Measurements from ENCODE around the gene GDF2. TPM values are rescaled to one million over a fixed set of nuclear protein-coding genes. Genes with fewer than 3 reads are reported as not detected.

The GDF2 gene
- total RNA-seq, 1 donor from 2014 or later = not detected

GRCh38 chr10:47360419-47361040, 38.3 kb downstream of the GDF2 start:
- Mint-ChIP-seq H3K9me3 (ENCODE audit: unreplicated experiment) (no peaks in the 10 kb centered on the region), H3K27ac (ENCODE audit: unreplicated experiment) (no peak overlapping the region), H3K4me3 (ENCODE audit: unreplicated experiment) (no peak overlapping the region), H3K4me1 (ENCODE audit: unreplicated experiment) (no peaks in the 10 kb centered on the region), H3K27me3 (ENCODE audit: unreplicated experiment) (no peaks in the 10 kb centered on the region), H3K36me3 (ENCODE audit: unreplicated experiment) (no peaks in the 10 kb centered on the region)
- DNase-seq (ENCODE audit: extremely low spot score, unreplicated experiment) = no peak
- no peak for TF ChIP-seq CTCF (IDR thresholded peaks at IDR 0.05)

GRCh38 chr10:47361293-47361692, 39.0 kb downstream of the GDF2 start:
- Mint-ChIP-seq H3K4me1 (ENCODE audit: unreplicated experiment) (no peaks in the 10 kb centered on the region), H3K27ac (ENCODE audit: unreplicated experiment) (no peak overlapping the region), H3K4me3 (ENCODE audit: unreplicated experiment) (no peak overlapping the region), H3K27me3 (ENCODE audit: unreplicated experiment) (no peaks in the 10 kb centered on the region), H3K9me3 (ENCODE audit: unreplicated experiment) (no peaks in the 10 kb centered on the region), H3K36me3 (ENCODE audit: unreplicated experiment) (no peaks in the 10 kb centered on the region)
- TF ChIP-seq CTCF (IDR thresholded peaks at IDR 0.05) = peak; percentile 74
- DNase-seq (ENCODE audit: extremely low spot score, unreplicated experiment) = no peak

- Mint-ChIP-seq H3K4me3 (ENCODE audit: unreplicated experiment) (no peak overlapping the region), H3K4me1 (ENCODE audit: unreplicated experiment) (no peaks in the 10 kb centered on the region), H3K9me3 (ENCODE audit: unreplicated experiment) (no peaks in the 10 kb centered on the region), H3K36me3 (ENCODE audit: unreplicated experiment) (no peaks in the 10 kb centered on the region), H3K27me3 (ENCODE audit: unreplicated experiment) (no peaks in the 10 kb centered on the region), H3K27ac (ENCODE audit: unreplicated experiment) (no peak overlapping the region)
- DNase-seq (ENCODE audit: extremely low spot score, unreplicated experiment) = no peak
- no peak for TF ChIP-seq CTCF (IDR thresholded peaks at IDR 0.05)
Observed at GRCh38 chr10:47362199-47362598, 39.9 kb downstream of the GDF2 start.

- Mint-ChIP-seq H3K4me1 (ENCODE audit: unreplicated experiment) (no peaks in the 10 kb centered on the region), H3K27me3 (ENCODE audit: unreplicated experiment) (no peaks in the 10 kb centered on the region)
- TF ChIP-seq CTCF (IDR thresholded peaks at IDR 0.05) = no peak
Observed at GRCh38 chr10:47363781-47364180, 41.5 kb downstream of the GDF2 start.

GRCh38 chr10:47364366-47364765, 42.1 kb downstream of the GDF2 start:
- no peak overlapping the region for H3K4me3 Mint-ChIP-seq (ENCODE audit: unreplicated experiment)

More at GRCh38 chr10:47363781-47364180, 41.5 kb downstream of the GDF2 start:
- no peak overlapping the region for H3K27ac Mint-ChIP-seq (ENCODE audit: unreplicated experiment)
- H3K36me3 Mint-ChIP-seq (ENCODE audit: unreplicated experiment) = no peaks in the 10 kb centered on the region
- H3K4me3 Mint-ChIP-seq (ENCODE audit: unreplicated experiment) = no peak overlapping the region
- no peaks in the 10 kb centered on the region for H3K9me3 Mint-ChIP-seq (ENCODE audit: unreplicated experiment)
- no peak for DNase-seq (ENCODE audit: extremely low spot score, unreplicated experiment)

More at GRCh38 chr10:47364366-47364765, 42.1 kb downstream of the GDF2 start:
- no peaks in the 10 kb centered on the region for H3K36me3 Mint-ChIP-seq (ENCODE audit: unreplicated experiment)
- H3K27ac Mint-ChIP-seq (ENCODE audit: unreplicated experiment) = no peak overlapping the region
- H3K4me1 Mint-ChIP-seq (ENCODE audit: unreplicated experiment) = no peaks in the 10 kb centered on the region
- no peaks in the 10 kb centered on the region for H3K27me3 Mint-ChIP-seq (ENCODE audit: unreplicated experiment)
- H3K9me3 Mint-ChIP-seq (ENCODE audit: unreplicated experiment) = no peaks in the 10 kb centered on the region
- TF ChIP-seq CTCF (IDR thresholded peaks at IDR 0.05) = no peak
- no peak for DNase-seq (ENCODE audit: extremely low spot score, unreplicated experiment)
